Neural progenitor cell (in vitro differentiated cells): Measurements from ENCODE around the gene FGFR4. TPM values are rescaled to one million over a fixed set of nuclear protein-coding genes. Genes with fewer than 3 reads are reported as not detected.

Experiments
- DNase-seq: peaks from one replicate; pipeline ENCODE4 v3.0.0-alpha.2; 2016; ENCODE audit warnings: low spot score
- H2AFZ ChIP-seq: fragments of 200-600 bp; sonication (generic); replicated peaks from 2 replicates; pipeline ENCODE4 v1.6.1; 2016; ENCODE audit warnings: antibody characterized with exemption
- H3F3A ChIP-seq: fragments of 200-600 bp; sonication (generic); 2 replicates; pipeline ENCODE4 v1.6.1; 2016; ENCODE audit warnings: antibody characterized with exemption, low read depth
- H3K27ac ChIP-seq: fragments of 200-600 bp; sonication (generic); 2 replicates; pipeline ENCODE4 v1.5.1; 2016; ENCODE audit warnings: mild to moderate bottlenecking
- H3K27me3 ChIP-seq: fragments of 200-600 bp; sonication (generic); 2 replicates; pipeline ENCODE4 v1.6.1; 2016; ENCODE audit warnings: mild to moderate bottlenecking, moderate library complexity
- H3K36me3 ChIP-seq: fragments of 200-600 bp; sonication (generic); 2 replicates; pipeline ENCODE4 v1.5.1; 2016
- H3K4me1 ChIP-seq: fragments of 200-600 bp; sonication (generic); 2 replicates; pipeline ENCODE4 v1.6.1; 2016; ENCODE audit warnings: mixed run types
- H3K4me2 ChIP-seq: fragments of 200-600 bp; sonication (generic); 2 replicates; pipeline ENCODE4 v1.6.1; 2016
- H3K4me3 ChIP-seq: fragments of 200-600 bp; sonication (generic); 2 replicates; pipeline ENCODE4 v1.5.1; 2016
- H3K79me2 ChIP-seq: fragments of 200-600 bp; sonication (generic); 2 replicates; pipeline ENCODE4 v1.6.1; 2016; ENCODE audit warnings: low read depth
- H3K9ac ChIP-seq: fragments of 200-600 bp; sonication (generic); 2 replicates; pipeline ENCODE4 v1.6.1; 2016
- H3K9me3 ChIP-seq: fragments of 200-600 bp; sonication (generic); 2 replicates; pipeline ENCODE4 v1.5.1; 2016; ENCODE audit warnings: low read depth
- H4K20me1 ChIP-seq: fragments of 200-600 bp; sonication (generic); 2 replicates; pipeline ENCODE4 v1.6.1; 2016; ENCODE audit warnings: low read depth
- H3K27ac Mint-ChIP-seq: 3 replicates; pipeline ENCODE4 v1.8.0; 2021; ENCODE audit warnings: mixed read lengths
- H3K27me3 Mint-ChIP-seq: 2 replicates; pipeline ENCODE4 v1.8.0; 2022; ENCODE audit warnings: low read depth, mild to moderate bottlenecking, inconsistent platforms, moderate library complexity, mixed read lengths; ENCODE audit not compliant: insufficient read depth
- H3K36me3 Mint-ChIP-seq: 3 replicates; pipeline ENCODE4 v1.8.0; 2021; ENCODE audit warnings: mixed read lengths
- H3K4me1 Mint-ChIP-seq: 3 replicates; pipeline ENCODE4 v1.8.0; 2021; ENCODE audit warnings: mixed read lengths
- H3K4me3 Mint-ChIP-seq: 3 replicates; pipeline ENCODE4 v1.8.0; 2021; ENCODE audit warnings: mild to moderate bottlenecking, moderate library complexity, mixed read lengths
- H3K9me3 Mint-ChIP-seq: 3 replicates; pipeline ENCODE4 v1.8.0; 2020; ENCODE audit warnings: mixed read lengths
- CTCF ChIP-seq: fragments of 200-600 bp; sonication (generic); IDR thresholded peaks from 2 replicates; pipeline ENCODE4 v1.5.1; 2017; ENCODE audit warnings: antibody characterized with exemption, mild to moderate bottlenecking
- EZH2 ChIP-seq: fragments of 200-600 bp; sonication (generic); IDR thresholded peaks from 2 replicates; pipeline ENCODE4 v1.6.1; 2017; ENCODE audit warnings: antibody characterized with exemption, mild to moderate bottlenecking, moderate library complexity
- EZH2phosphoT487 ChIP-seq: fragments of 200-600 bp; sonication (generic); IDR thresholded peaks from 2 replicates; pipeline ENCODE4 v1.6.1; 2017; ENCODE audit warnings: antibody characterized with exemption
- total RNA-seq: library from RNA; depleted of rRNA; stranded (reverse); fragments of >200 nt; gene quantifications from 2 replicates; pipeline ENCODE4 v1.2.3, GENCODE V29; 2015; ENCODE audit warnings: low replicate concordance

FGFR4 gene
- total RNA-seq, 1 donor from 2014 or later: 8.2 TPM

GRCh38 chr5:177128551-177128981 lies 41.9 kb downstream of the FGFR4 start:
- no peaks in the 10 kb centered on the region for H3K27me3 ChIP-seq
- peaks cover 27% of the 10 kb centered on the region for H3F3A ChIP-seq
- Mint-ChIP-seq H3K27ac (no peak overlapping the region), H3K36me3 (no peaks in the 10 kb centered on the region), H3K4me1 (peaks cover 8% of the 10 kb centered on the region), H3K9me3 (no peaks in the 10 kb centered on the region), H3K4me3 (no peak overlapping the region), H3K27me3 (peaks cover 3% of the 10 kb centered on the region)
- H3K9me3 ChIP-seq: no peaks in the 10 kb centered on the region
- no peak overlapping the region for H3K4me3 ChIP-seq
- H3K36me3 ChIP-seq: no peaks in the 10 kb centered on the region
- no peak overlapping the region for H3K4me2 ChIP-seq
- peaks cover 15% of the 10 kb centered on the region for H3K4me1 ChIP-seq
- H3K9ac ChIP-seq: no peak overlapping the region
- no peaks in the 10 kb centered on the region for H4K20me1 ChIP-seq
- no peak overlapping the region for H2AFZ ChIP-seq
- no peak for DNase-seq
- TF ChIP-seq EZH2: no peak
- TF ChIP-seq EZH2phosphoT487: no peak
- no peak for TF ChIP-seq CTCF
- no peak overlapping the region for H3K27ac ChIP-seq
- H3K79me2 ChIP-seq: peaks cover 8% of the 10 kb centered on the region

GRCh38 chr5:177130211-177131018 lies 43.7 kb downstream of the FGFR4 start:
- Mint-ChIP-seq H3K4me1 (peaks cover 17% of the 10 kb centered on the region), H3K4me3 (peak overlapping the region; percentile 67), H3K36me3 (peaks cover 4% of the 10 kb centered on the region), H3K9me3 (no peaks in the 10 kb centered on the region), H3K27me3 (peaks cover 3% of the 10 kb centered on the region), H3K27ac (no peak overlapping the region)
- peaks cover 23% of the 10 kb centered on the region for H3K79me2 ChIP-seq
- H2AFZ ChIP-seq: no peak overlapping the region
- TF ChIP-seq EZH2: no peak
- no peak for TF ChIP-seq EZH2phosphoT487
- TF ChIP-seq CTCF: no peak
- no peaks in the 10 kb centered on the region for H3K9me3 ChIP-seq
- H3K4me3 ChIP-seq: no peak overlapping the region
- peaks cover 23% of the 10 kb centered on the region for H3K4me1 ChIP-seq
- no peak overlapping the region for H3K4me2 ChIP-seq
- no peak overlapping the region for H3K9ac ChIP-seq
- H3K36me3 ChIP-seq: peaks cover 3% of the 10 kb centered on the region
- DNase-seq: no peak
- H3K27ac ChIP-seq: no peak overlapping the region
- peaks cover 41% of the 10 kb centered on the region for H3F3A ChIP-seq
- no peaks in the 10 kb centered on the region for H3K27me3 ChIP-seq
- peaks cover 8% of the 10 kb centered on the region for H4K20me1 ChIP-seq

GRCh38 chr5:177131019-177131320 lies 44.3 kb downstream of the FGFR4 start:
- Histone ChIP-seq H3K79me2 (peaks cover 28% of the 10 kb centered on the region), H3F3A (peaks cover 42% of the 10 kb centered on the region), H3K4me1 (peaks cover 29% of the 10 kb centered on the region), H3K27me3 (no peaks in the 10 kb centered on the region), H3K27ac (no peak overlapping the region), H3K9me3 (no peaks in the 10 kb centered on the region), H2AFZ (no peak overlapping the region), H3K4me3 (no peak overlapping the region), H4K20me1 (peaks cover 14% of the 10 kb centered on the region), H3K9ac (no peak overlapping the region), H3K4me2 (no peak overlapping the region), H3K36me3 (peaks cover 9% of the 10 kb centered on the region)
- H3K4me1 Mint-ChIP-seq: peaks cover 22% of the 10 kb centered on the region
- no peak for DNase-seq
- peaks cover 7% of the 10 kb centered on the region for H3K36me3 Mint-ChIP-seq
- H3K4me3 Mint-ChIP-seq: peak overlapping the region; percentile 67
- H3K27me3 Mint-ChIP-seq: peaks cover 3% of the 10 kb centered on the region
- no peaks in the 10 kb centered on the region for H3K9me3 Mint-ChIP-seq
- H3K27ac Mint-ChIP-seq: no peak overlapping the region
- TF ChIP-seq CTCF: no peak
- no peak for TF ChIP-seq EZH2
- TF ChIP-seq EZH2phosphoT487: no peak
